WTC11 (cell line): ENCODE measurements around the gene KCNG2. TPM values are rescaled to one million over a fixed set of nuclear protein-coding genes. Genes with fewer than 3 reads are reported as not detected.

Experiments used
- ATAC-seq: fragments of 200-7000 bp; cut with Tn5 transposase; 2 replicates; pipeline ENCODE4 v1.10.0; 2021; ENCODE audit warnings: mild to moderate bottlenecking, moderate library complexity
- CTCF ChIA-PET: fragments of 300-600 bp; sonication (Branson Sonifier 250); formaldehyde crosslinking; loops from one replicate; lab custom pipeline; 2021; ENCODE audit warnings: antibody characterized with exemption; lab: Charles Lee
- POLR2A ChIA-PET: fragments of 350-600 bp; sonication (Branson Sonifier 250); formaldehyde crosslinking; loops from one replicate; lab custom pipeline; 2021; ENCODE audit warnings: antibody characterized with exemption; lab: Charles Lee
- DNase-seq: peaks from one replicate; pipeline ENCODE4 v3.0.0; 2021; ENCODE audit warnings: low spot score
- H3K27ac Mint-ChIP-seq: 2 replicates; pipeline ENCODE4 v1.8.0; 2021; ENCODE audit warnings: mixed read lengths
- H3K27me3 Mint-ChIP-seq: 2 replicates; pipeline ENCODE4 v1.8.0; 2021; ENCODE audit warnings: low read depth, mild to moderate bottlenecking, moderate library complexity, mixed read lengths
- H3K36me3 Mint-ChIP-seq: 2 replicates; pipeline ENCODE4 v1.8.0; 2021; ENCODE audit warnings: mixed read lengths
- H3K4me1 Mint-ChIP-seq: 2 replicates; pipeline ENCODE4 v1.8.0; 2022; ENCODE audit warnings: mixed read lengths
- H3K4me3 Mint-ChIP-seq: 2 replicates; pipeline ENCODE4 v1.8.0; 2021; ENCODE audit warnings: mild to moderate bottlenecking, moderate library complexity, mixed read lengths
- H3K9me3 Mint-ChIP-seq: 2 replicates; pipeline ENCODE4 v1.8.0; 2021; ENCODE audit warnings: mixed read lengths
- EMX1 ChIP-seq: fragments of 250-450 bp; sonication (Bioruptor Pico); IDR thresholded peaks from 2 replicates; pipeline ENCODE4 v1.8.0; 2021; ENCODE audit warnings: mild to moderate bottlenecking
- FOXJ3 ChIP-seq: sonication (generic); formaldehyde crosslinking; IDR thresholded peaks from 2 replicates; pipeline ENCODE4 v1.9.0; 2021; ENCODE audit warnings: missing genetic modification reagents, mild to moderate bottlenecking, borderline replicate concordance
- NFE2L1 ChIP-seq: sonication (generic); formaldehyde crosslinking; IDR thresholded peaks from 2 replicates; pipeline ENCODE4 v1.8.1; 2023; ENCODE audit warnings: missing genetic modification reagents
- NFYB ChIP-seq: sonication (generic); formaldehyde crosslinking; conservative IDR thresholded peaks from 2 replicates; pipeline ENCODE4 v1.8.0; 2022; ENCODE audit warnings: low read depth, missing genetic modification reagents
- OVOL2 ChIP-seq: fragments of 250-450 bp; sonication (Bioruptor Pico); IDR thresholded peaks from 2 replicates; pipeline ENCODE4 v1.9.0; 2021; ENCODE audit warnings: mild to moderate bottlenecking, borderline replicate concordance
- ZNF219 ChIP-seq: sonication (generic); formaldehyde crosslinking; IDR thresholded peaks from 2 replicates; pipeline ENCODE4 v1.8.0; 2023; ENCODE audit warnings: missing genetic modification reagents, mild to moderate bottlenecking, borderline replicate concordance
- ZNF671 ChIP-seq: fragments of 250-450 bp; sonication (Bioruptor Pico); IDR thresholded peaks from 2 replicates; pipeline ENCODE4 v1.8.0; 2021; ENCODE audit warnings: mild to moderate bottlenecking
- total RNA-seq: library from RNA; stranded (reverse); gene quantifications from 3 replicates; pipeline ENCODE4 v1.2.3, GENCODE V29; 2021
- TF ChIP-seq, protein P1 (sequence below): sonication (generic); formaldehyde crosslinking; IDR thresholded peaks from 2 replicates; pipeline ENCODE4 v1.8.1; 2023; ENCODE audit warnings: mild to moderate bottlenecking, moderate library complexity, missing genetic modification reagents
- TF ChIP-seq, protein P2 (sequence below): sonication (generic); formaldehyde crosslinking; IDR thresholded peaks from 2 replicates; pipeline ENCODE4 v1.8.0; 2022; ENCODE audit warnings: missing genetic modification reagents
- TF ChIP-seq, protein P3 (sequence below): sonication (generic); formaldehyde crosslinking; IDR thresholded peaks from 2 replicates; pipeline ENCODE4 v1.8.1; 2023; ENCODE audit warnings: mild to moderate bottlenecking, missing genetic modification reagents
- TF ChIP-seq, protein P4 (sequence below): sonication (generic); formaldehyde crosslinking; IDR thresholded peaks from 2 replicates; pipeline ENCODE4 v1.8.1; 2022; ENCODE audit warnings: missing genetic modification reagents, borderline replicate concordance
- TF ChIP-seq, protein P5 (sequence below): sonication (generic); formaldehyde crosslinking; IDR thresholded peaks from 2 replicates; pipeline ENCODE4 v1.8.1; 2023; ENCODE audit warnings: mild to moderate bottlenecking, missing genetic modification reagents, moderate library complexity
- TF ChIP-seq, protein P6 (sequence below): fragments of 250-450 bp; sonication (Bioruptor Pico); IDR thresholded peaks from 2 replicates; pipeline ENCODE4 v1.9.0; 2021; ENCODE audit warnings: moderate library complexity, mild to moderate bottlenecking, inconsistent platforms, borderline replicate concordance

The KCNG2 gene
- total RNA-seq, 1 experiment from 2014 or later, result 0.50 TPM

DNA sequence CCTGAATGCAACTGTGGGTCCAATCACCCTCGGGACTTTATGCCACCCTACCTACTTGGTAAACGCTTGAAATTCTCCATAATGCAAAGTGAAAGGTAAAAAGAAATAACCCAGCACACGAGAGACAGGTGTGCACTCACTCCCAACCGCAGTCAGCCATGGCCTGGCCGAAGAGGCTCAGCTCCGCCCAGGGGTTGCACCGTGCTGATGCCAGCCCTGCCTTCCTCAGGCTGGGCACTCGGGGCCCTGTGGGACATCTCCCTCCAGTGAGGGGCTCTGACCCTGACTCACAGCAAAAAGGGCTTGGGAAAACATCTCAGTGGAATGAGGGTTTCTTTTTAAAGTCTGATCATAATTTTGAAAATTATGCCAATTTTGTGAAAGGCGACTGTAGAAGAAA is 140.5 kb downstream of the KCNG2 start (continued):
- TF ChIP-seq, protein P1, sequence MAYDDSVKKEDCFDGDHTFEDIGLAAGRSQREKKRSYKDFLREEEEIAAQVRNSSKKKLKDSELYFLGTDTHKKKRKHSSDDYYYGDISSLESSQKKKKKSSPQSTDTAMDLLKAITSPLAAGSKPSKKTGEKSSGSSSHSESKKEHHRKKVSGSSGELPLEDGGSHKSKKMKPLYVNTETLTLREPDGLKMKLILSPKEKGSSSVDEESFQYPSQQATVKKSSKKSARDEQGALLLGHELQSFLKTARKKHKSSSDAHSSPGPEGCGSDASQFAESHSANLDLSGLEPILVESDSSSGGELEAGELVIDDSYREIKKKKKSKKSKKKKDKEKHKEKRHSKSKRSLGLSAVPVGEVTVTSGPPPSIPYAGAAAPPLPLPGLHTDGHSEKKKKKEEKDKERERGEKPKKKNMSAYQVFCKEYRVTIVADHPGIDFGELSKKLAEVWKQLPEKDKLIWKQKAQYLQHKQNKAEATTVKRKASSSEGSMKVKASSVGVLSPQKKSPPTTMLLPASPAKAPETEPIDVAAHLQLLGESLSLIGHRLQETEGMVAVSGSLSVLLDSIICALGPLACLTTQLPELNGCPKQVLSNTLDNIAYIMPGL (CRISPR knock-in tag), result no peak
- TF ChIP-seq FOXJ3 (CRISPR knock-in tag) (no peak), EMX1 (CRISPR knock-in tag) (no peak), NFYB (CRISPR knock-in tag) (no peak)
- TF ChIP-seq, protein P2, sequence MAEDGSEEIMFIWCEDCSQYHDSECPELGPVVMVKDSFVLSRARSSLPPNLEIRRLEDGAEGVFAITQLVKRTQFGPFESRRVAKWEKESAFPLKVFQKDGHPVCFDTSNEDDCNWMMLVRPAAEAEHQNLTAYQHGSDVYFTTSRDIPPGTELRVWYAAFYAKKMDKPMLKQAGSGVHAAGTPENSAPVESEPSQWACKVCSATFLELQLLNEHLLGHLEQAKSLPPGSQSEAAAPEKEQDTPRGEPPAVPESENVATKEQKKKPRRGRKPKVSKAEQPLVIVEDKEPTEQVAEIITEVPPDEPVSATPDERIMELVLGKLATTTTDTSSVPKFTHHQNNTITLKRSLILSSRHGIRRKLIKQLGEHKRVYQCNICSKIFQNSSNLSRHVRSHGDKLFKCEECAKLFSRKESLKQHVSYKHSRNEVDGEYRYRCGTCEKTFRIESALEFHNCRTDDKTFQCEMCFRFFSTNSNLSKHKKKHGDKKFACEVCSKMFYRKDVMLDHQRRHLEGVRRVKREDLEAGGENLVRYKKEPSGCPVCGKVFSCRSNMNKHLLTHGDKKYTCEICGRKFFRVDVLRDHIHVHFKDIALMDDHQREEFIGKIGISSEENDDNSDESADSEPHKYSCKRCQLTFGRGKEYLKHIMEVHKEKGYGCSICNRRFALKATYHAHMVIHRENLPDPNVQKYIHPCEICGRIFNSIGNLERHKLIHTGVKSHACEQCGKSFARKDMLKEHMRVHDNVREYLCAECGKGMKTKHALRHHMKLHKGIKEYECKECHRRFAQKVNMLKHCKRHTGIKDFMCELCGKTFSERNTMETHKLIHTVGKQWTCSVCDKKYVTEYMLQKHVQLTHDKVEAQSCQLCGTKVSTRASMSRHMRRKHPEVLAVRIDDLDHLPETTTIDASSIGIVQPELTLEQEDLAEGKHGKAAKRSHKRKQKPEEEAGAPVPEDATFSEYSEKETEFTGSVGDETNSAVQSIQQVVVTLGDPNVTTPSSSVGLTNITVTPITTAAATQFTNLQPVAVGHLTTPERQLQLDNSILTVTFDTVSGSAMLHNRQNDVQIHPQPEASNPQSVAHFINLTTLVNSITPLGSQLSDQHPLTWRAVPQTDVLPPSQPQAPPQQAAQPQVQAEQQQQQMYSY, result no peak

DNA sequence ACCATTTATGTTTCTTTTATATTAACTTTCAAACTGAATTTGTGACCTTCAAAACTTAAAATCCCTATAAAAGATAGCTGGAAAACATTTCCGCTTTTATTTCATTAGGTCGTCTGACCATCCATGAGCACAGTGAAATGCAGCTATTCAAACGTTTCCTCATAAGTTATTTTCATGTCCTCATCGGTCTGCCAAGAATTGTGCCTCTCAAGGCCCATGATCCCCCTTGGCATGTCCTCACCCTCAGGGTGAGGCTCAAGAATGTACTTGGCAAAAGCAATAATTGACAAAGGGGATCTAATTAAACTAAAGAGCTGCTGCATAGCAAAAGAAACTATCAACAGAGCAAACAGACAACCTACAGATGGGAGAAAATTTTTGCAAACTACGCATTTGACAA is 141.4 kb downstream of the KCNG2 start:
- H3K4me1 Mint-ChIP-seq, result peaks cover 6% of the 10 kb centered on the region
- H3K4me3 Mint-ChIP-seq, result no peak overlapping the region
- peaks cover 7% of the 10 kb centered on the region; the same call in 1 of the 2 replicates for H3K9me3 Mint-ChIP-seq
- POLR2A ChIA-PET, result no interaction called here
- TF ChIP-seq, protein P3, sequence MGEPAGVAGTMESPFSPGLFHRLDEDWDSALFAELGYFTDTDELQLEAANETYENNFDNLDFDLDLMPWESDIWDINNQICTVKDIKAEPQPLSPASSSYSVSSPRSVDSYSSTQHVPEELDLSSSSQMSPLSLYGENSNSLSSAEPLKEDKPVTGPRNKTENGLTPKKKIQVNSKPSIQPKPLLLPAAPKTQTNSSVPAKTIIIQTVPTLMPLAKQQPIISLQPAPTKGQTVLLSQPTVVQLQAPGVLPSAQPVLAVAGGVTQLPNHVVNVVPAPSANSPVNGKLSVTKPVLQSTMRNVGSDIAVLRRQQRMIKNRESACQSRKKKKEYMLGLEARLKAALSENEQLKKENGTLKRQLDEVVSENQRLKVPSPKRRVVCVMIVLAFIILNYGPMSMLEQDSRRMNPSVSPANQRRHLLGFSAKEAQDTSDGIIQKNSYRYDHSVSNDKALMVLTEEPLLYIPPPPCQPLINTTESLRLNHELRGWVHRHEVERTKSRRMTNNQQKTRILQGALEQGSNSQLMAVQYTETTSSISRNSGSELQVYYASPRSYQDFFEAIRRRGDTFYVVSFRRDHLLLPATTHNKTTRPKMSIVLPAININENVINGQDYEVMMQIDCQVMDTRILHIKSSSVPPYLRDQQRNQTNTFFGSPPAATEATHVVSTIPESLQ (CRISPR knock-in tag), result no peak
- TF ChIP-seq ZNF671 (no peak), ZNF219 (no peak), NFE2L1 (CRISPR knock-in tag) (no peak), OVOL2 (CRISPR knock-in tag) (no peak)
- TF ChIP-seq, protein P4, sequence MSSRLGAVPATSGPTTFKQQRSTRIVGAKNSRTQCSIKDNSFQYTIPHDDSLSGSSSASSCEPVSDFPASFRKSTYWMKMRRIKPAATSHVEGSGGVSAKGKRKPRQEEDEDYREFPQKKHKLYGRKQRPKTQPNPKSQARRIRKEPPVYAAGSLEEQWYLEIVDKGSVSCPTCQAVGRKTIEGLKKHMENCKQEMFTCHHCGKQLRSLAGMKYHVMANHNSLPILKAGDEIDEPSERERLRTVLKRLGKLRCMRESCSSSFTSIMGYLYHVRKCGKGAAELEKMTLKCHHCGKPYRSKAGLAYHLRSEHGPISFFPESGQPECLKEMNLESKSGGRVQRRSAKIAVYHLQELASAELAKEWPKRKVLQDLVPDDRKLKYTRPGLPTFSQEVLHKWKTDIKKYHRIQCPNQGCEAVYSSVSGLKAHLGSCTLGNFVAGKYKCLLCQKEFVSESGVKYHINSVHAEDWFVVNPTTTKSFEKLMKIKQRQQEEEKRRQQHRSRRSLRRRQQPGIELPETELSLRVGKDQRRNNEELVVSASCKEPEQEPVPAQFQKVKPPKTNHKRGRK (CRISPR knock-in tag), result no peak
- TF ChIP-seq, protein P5, sequence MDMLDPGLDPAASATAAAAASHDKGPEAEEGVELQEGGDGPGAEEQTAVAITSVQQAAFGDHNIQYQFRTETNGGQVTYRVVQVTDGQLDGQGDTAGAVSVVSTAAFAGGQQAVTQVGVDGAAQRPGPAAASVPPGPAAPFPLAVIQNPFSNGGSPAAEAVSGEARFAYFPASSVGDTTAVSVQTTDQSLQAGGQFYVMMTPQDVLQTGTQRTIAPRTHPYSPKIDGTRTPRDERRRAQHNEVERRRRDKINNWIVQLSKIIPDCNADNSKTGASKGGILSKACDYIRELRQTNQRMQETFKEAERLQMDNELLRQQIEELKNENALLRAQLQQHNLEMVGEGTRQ (CRISPR knock-in tag), result no peak
- TF ChIP-seq, protein P6, sequence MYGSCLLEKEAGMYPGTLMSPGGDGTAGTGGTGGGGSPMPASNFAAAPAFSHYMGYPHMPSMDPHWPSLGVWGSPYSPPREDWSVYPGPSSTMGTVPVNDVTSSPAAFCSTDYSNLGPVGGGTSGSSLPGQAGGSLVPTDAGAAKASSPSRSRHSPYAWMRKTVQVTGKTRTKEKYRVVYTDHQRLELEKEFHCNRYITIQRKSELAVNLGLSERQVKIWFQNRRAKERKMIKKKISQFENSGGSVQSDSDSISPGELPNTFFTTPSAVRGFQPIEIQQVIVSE (CRISPR knock-in tag), result no peak
- H3K27me3 Mint-ChIP-seq, result no peaks in the 10 kb centered on the region
- peaks cover 7% of the 10 kb centered on the region; the same call in 1 of the 2 replicates for H3K36me3 Mint-ChIP-seq
- ATAC-seq (no peak), DNase-seq (no peak)
- CTCF ChIA-PET, result no interaction called here
- no peak overlapping the region for H3K27ac Mint-ChIP-seq
